Left lung (tissue), 10 donors: Measurements from ENCODE around the gene MTX1. TPM values are rescaled to one million over a fixed set of nuclear protein-coding genes. Genes with fewer than 3 reads are reported as not detected.

Source experiments
- ATAC-seq: fragments of 200-7000 bp; cut with Tn5 transposase; one replicate; pipeline ENCODE4 v1.9.1; 2020; ENCODE audit warnings: moderate library complexity
- DNase-seq, 4 donors: peaks; one replicate each; pipeline ENCODE4 v3.0.0-alpha.2; 2013 to 2020
- H3K27ac ChIP-seq, 2 donors: fragments of 200-600 bp; sonication (generic) in 1 of 2; one replicate each; pipeline versions ENCODE4 v1.5.0 to v1.8.0; 2020 to 2021
- H3K27me3 ChIP-seq, 2 donors: fragments of 200-600 bp; sonication (generic) in 1 of 2; one replicate each; pipeline versions ENCODE4 v1.5.0 to v1.8.0; 2020 to 2021
- H3K36me3 ChIP-seq, 2 donors: fragments of 200-600 bp; sonication (generic) in 1 of 2; one replicate each; pipeline versions ENCODE4 v1.5.0 to v1.8.0; 2020 to 2021
- H3K4me1 ChIP-seq, 2 donors: fragments of 200-600 bp; one replicate each; pipeline ENCODE4 v1.8.0; 2021
- H3K4me3 ChIP-seq, 2 donors: fragments of 200-600 bp; sonication (generic) in 1 of 2; one replicate each; pipeline versions ENCODE4 v1.5.0 to v1.8.0; 2020 to 2021; ENCODE audit warnings: mild to moderate bottlenecking in 1 of 2
- H3K9me3 ChIP-seq, 2 donors: fragments of 200-600 bp; sonication (generic) in 1 of 2; one replicate each; pipeline versions ENCODE4 v1.5.0 to v1.8.0; 2020 to 2021
- CTCF ChIP-seq, 2 donors: fragments of 200-600 bp; sonication (generic) in 1 of 2; IDR thresholded peaks; one replicate each; pipeline versions ENCODE4 v1.5.0 to v1.8.0; 2021; ENCODE audit warnings: antibody characterized with exemption in 2 of 2
- intact Hi-C, 2 donors: fragments of 100-400 bp; cut with DNase I; formaldehyde crosslinking; loops; one replicate each; pipeline versions ENCODE4 v1.11.2 to v1.14.2; 2022
- polyA plus RNA-seq, 6 donors: library from polyadenylated mRNA; unstranded; fragments of 120-200 nt; gene quantifications; one replicate each; pipeline ENCODE4 v1.2.1, GENCODE V29; 2013; ENCODE audit not compliant: insufficient read length in 6 of 6
- total RNA-seq, 2 donors: library from RNA; stranded (reverse); fragmentation: NEBNext Ultra II Directional; extraction: Animal tissue kit (Norgen Biotek cat#: 25700); gene quantifications; one replicate each; pipeline ENCODE4 v1.2.1, GENCODE V29; 2021
- donor health status: DM: no; HTN: yes; CAD: no.
- donor health status: DM: no; HTN: no; CAD: no.

Gene MTX1
- total and polyA plus RNA-seq, 8 donors = 28.6 to 45.5 (median 31.1) TPM

GRCh38 chr1:155196103-155196892, 12.2 kb upstream of the MTX1 start:
- Histone ChIP-seq H3K27ac (no peak overlapping the region), H3K27me3 (peaks cover 0 to 12% of the 10 kb centered on the region in 2 donors), H3K4me1 (peaks cover 9 to 40% of the 10 kb centered on the region in 2 donors), H3K9me3 (no peaks in the 10 kb centered on the region), H3K4me3 (peak overlapping the region in 1 of 2 donors; percentile 52), H3K36me3 (peaks cover 0 to 32% of the 10 kb centered on the region in 2 donors)
- TF ChIP-seq CTCF (IDR thresholded peaks at IDR 0.05) = no peak
- DNase-seq = peak in 2 of 4 donors; percentile 32 to 39
- no peak for ATAC-seq
- intact Hi-C loops = no loop called here

- ATAC-seq (no peak), DNase-seq (peak in 2 of 4 donors; percentile 28 to 57)
- peaks cover 0 to 32% of the 10 kb centered on the region in 2 donors for H3K36me3 ChIP-seq
- intact Hi-C loops = no loop called here
- H3K4me3 ChIP-seq = no peak overlapping the region
- H3K27ac ChIP-seq = no peak overlapping the region
- peaks cover 9 to 40% of the 10 kb centered on the region in 2 donors for H3K4me1 ChIP-seq
- no peaks in the 10 kb centered on the region for H3K9me3 ChIP-seq
- TF ChIP-seq CTCF (IDR thresholded peaks at IDR 0.05) = no peak
- peaks cover 0 to 12% of the 10 kb centered on the region in 2 donors for H3K27me3 ChIP-seq
These were observed 11.4 kb upstream of the MTX1 start for GRCh38 chr1:155196893-155197638.

GRCh38 chr1:155197901-155198546, 10.5 kb upstream of the MTX1 start:
- H3K9me3 ChIP-seq = no peaks in the 10 kb centered on the region
- TF ChIP-seq CTCF (IDR thresholded peaks at IDR 0.05) = no peak
- H3K27me3 ChIP-seq = peaks cover 0 to 12% of the 10 kb centered on the region in 2 donors
- H3K4me1 ChIP-seq = peaks cover 9 to 32% of the 10 kb centered on the region in 2 donors
- DNase-seq (no peak), ATAC-seq (no peak)
- H3K4me3 ChIP-seq = no peak overlapping the region
- no peak overlapping the region for H3K27ac ChIP-seq
- intact Hi-C loops = no loop called here
- peaks cover 0 to 32% of the 10 kb centered on the region in 2 donors for H3K36me3 ChIP-seq

- H3K4me1 ChIP-seq = peaks cover 9 to 27% of the 10 kb centered on the region in 2 donors
- H3K36me3 ChIP-seq = peaks cover 0 to 32% of the 10 kb centered on the region in 2 donors
- ATAC-seq (no peak), DNase-seq (no peak)
- H3K4me3 ChIP-seq = no peak overlapping the region
- H3K9me3 ChIP-seq = no peaks in the 10 kb centered on the region
- H3K27ac ChIP-seq = no peak overlapping the region
- intact Hi-C loops = no loop called here
- TF ChIP-seq CTCF (IDR thresholded peaks at IDR 0.05) = no peak
- peaks cover 0 to 12% of the 10 kb centered on the region in 2 donors for H3K27me3 ChIP-seq
These were observed 10.0 kb upstream of the MTX1 start for GRCh38 chr1:155198547-155198906.

GRCh38 chr1:155199792-155200191, 8.7 kb upstream of the MTX1 start:
- H3K36me3 ChIP-seq = peaks cover 0 to 32% of the 10 kb centered on the region in 2 donors
- H3K9me3 ChIP-seq = no peaks in the 10 kb centered on the region
- H3K27me3 ChIP-seq = peaks cover 0 to 6% of the 10 kb centered on the region in 2 donors
- ATAC-seq (no peak), DNase-seq (no peak)
- no peak overlapping the region for H3K27ac ChIP-seq
- no peak for TF ChIP-seq CTCF (IDR thresholded peaks at IDR 0.05)
- no peak overlapping the region for H3K4me3 ChIP-seq
- intact Hi-C loops = no loop called here
- peaks cover 0 to 14% of the 10 kb centered on the region in 2 donors for H3K4me1 ChIP-seq
